Astrocyte (in vitro differentiated cells and primary cell): Measurements from ENCODE around the gene TLR5.

Source experiments
- EZH2 ChIP-seq: IDR thresholded peaks from 2 replicates; pipeline ENCODE4 v1.6.1; 2012; ENCODE audit warnings: mild to moderate bottlenecking, low read length, inconsistent platforms; ENCODE audit not compliant: insufficient read depth
- TF ChIP-seq, protein P1 (sequence below): IDR thresholded peaks from 2 replicates; pipeline ENCODE4 v1.5.1; 2011; ENCODE audit warnings: low read depth, mild to moderate bottlenecking, inconsistent platforms, low read length, moderate library complexity; ENCODE audit not compliant: insufficient read depth

DNA sequence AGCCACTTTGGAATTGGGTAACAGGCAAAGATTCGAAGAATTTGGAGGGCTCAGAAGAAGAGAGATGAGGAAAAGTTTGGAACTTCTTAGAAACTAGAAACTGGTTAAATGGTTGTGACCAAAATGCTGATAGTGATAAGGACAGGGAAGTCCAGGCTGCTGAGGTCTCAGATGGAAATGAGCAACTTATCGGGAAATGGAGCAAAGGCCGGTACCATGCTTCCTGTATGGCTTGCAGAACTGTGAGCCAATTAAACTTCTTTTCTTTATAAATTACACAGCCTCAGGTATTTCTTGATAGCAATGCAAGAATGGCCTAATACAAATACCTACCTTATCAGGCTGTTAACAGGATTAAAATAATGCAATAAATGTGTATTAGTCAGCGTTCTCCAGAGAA lies 9.4 kb upstream of the TLR5 start:
- TF ChIP-seq, protein P1, sequence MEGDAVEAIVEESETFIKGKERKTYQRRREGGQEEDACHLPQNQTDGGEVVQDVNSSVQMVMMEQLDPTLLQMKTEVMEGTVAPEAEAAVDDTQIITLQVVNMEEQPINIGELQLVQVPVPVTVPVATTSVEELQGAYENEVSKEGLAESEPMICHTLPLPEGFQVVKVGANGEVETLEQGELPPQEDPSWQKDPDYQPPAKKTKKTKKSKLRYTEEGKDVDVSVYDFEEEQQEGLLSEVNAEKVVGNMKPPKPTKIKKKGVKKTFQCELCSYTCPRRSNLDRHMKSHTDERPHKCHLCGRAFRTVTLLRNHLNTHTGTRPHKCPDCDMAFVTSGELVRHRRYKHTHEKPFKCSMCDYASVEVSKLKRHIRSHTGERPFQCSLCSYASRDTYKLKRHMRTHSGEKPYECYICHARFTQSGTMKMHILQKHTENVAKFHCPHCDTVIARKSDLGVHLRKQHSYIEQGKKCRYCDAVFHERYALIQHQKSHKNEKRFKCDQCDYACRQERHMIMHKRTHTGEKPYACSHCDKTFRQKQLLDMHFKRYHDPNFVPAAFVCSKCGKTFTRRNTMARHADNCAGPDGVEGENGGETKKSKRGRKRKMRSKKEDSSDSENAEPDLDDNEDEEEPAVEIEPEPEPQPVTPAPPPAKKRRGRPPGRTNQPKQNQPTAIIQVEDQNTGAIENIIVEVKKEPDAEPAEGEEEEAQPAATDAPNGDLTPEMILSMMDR = no peak
- TF ChIP-seq EZH2 = no peak
